K562 (cell line): ENCODE results near the gene CAGE1. TPM values are rescaled to one million over a fixed set of nuclear protein-coding genes. Genes with fewer than 3 reads are reported as not detected.

Experiments
- ATAC-seq: fragments of 200-7000 bp; cut with Tn5 transposase; 3 replicates; pipeline ENCODE4 v1.9.1; 2020; ENCODE audit warnings: moderate library complexity
- BruUV-seq: library from RNA; stranded (reverse); fragments of 400-500 nt; replicated peaks from 2 replicates; lab custom pipeline; 2021; lab: Mats Ljungman, UMichigan
- CTCF ChIA-PET: fragments of 300-600 bp; formaldehyde crosslinking; extraction: SDS; loops from one replicate; lab custom pipeline; 2021; ENCODE audit warnings: low intra/inter-chr PET ratio; lab: Yijun Ruan, JAX
- POLR2A ChIA-PET: fragments of 300-600, 350-650 bp; sonication (Branson Sonifier 250); formaldehyde crosslinking; extraction: SDS; loops from one replicate; lab custom pipeline; 2021; ENCODE audit warnings: antibody characterized with exemption, inconsistent platforms; lab: Yijun Ruan, JAX
- DNase-seq, 4 experiments: peaks; one replicate each; pipeline versions ENCODE4 v3.0.0 to v3.0.0-alpha.2; 2011 to 2018; ENCODE audit warnings: low spot score in 3 of 4, mixed read lengths in 3 of 4; ENCODE audit errors: extremely low read depth in 1 of 4
- FAIRE-seq: peaks from 2 replicates; lab custom pipeline; 2011; peaks lifted over from hg19 to GRCh38; lab: Jason Lieb, UNC
- H2AFZ ChIP-seq: 2 replicates; pipeline ENCODE4 v1.6.0; 2011; ENCODE audit warnings: low read depth, low read length, control low read depth, inconsistent platforms
- H3K27ac ChIP-seq: fragments of 200-600 bp; 3 replicates; pipeline ENCODE4 v1.8.0; 2011; ENCODE audit warnings: low read depth, mild to moderate bottlenecking, control low read depth, inconsistent platforms, low read length, moderate library complexity, mixed read lengths; ENCODE audit errors: extremely low read depth
- H3K27me3 ChIP-seq, 2 experiments: fragments of 300-600 bp in 1 of 2; 2 replicates in 1 of 2; 3 replicates in 1 of 2; pipeline versions ENCODE4 v1.6.0 to v1.8.0; 2011; ENCODE audit warnings: inconsistent platforms in 2 of 2, low read length in 2 of 2, mild to moderate bottlenecking in 1 of 2, mixed read lengths in 1 of 2, moderate library complexity in 1 of 2; ENCODE audit not compliant: control insufficient read depth in 2 of 2, insufficient read depth in 2 of 2
- H3K36me3 ChIP-seq: fragments of 300-600 bp; 3 replicates; pipeline ENCODE4 v1.8.0; 2011; ENCODE audit warnings: mild to moderate bottlenecking, low read length, inconsistent platforms; ENCODE audit not compliant: control insufficient read depth, insufficient read depth
- H3K4me1 ChIP-seq, 2 experiments: fragments of 200-600 bp in 1 of 2; replicated peaks in 1 of 2; 2 replicates in 1 of 2; 3 replicates in 1 of 2; pipeline versions ENCODE4 v1.5.1 to v1.8.0; 2011; ENCODE audit warnings: inconsistent platforms in 2 of 2, low read length in 2 of 2, mild to moderate bottlenecking in 1 of 2, mixed read lengths in 1 of 2, moderate library complexity in 1 of 2; ENCODE audit not compliant: control insufficient read depth in 2 of 2, insufficient read depth in 2 of 2
- H3K4me2 ChIP-seq: 2 replicates; pipeline ENCODE4 v1.6.1; 2011; ENCODE audit warnings: low read length, control low read depth, inconsistent platforms, mixed read lengths; ENCODE audit not compliant: insufficient read depth
- H3K4me3 ChIP-seq: fragments of 200-600 bp; sonication (generic), shearing (Covaris generic); 2 replicates; pipeline ENCODE4 v1.5.1; 2016; ENCODE audit warnings: control low read depth, inconsistent platforms
- H3K79me2 ChIP-seq: fragments of 200-600 bp; 3 replicates; pipeline ENCODE4 v1.8.0; 2011; ENCODE audit warnings: low read length, inconsistent platforms; ENCODE audit not compliant: control insufficient read depth, insufficient read depth
- H3K9ac ChIP-seq, 2 experiments: 2 replicates each; pipeline versions ENCODE4 v1.6.0 to v1.6.1; 2011; ENCODE audit warnings: low read depth in 2 of 2, low read length in 2 of 2, control low read depth in 1 of 2, inconsistent platforms in 1 of 2, mild to moderate bottlenecking in 1 of 2, mixed read lengths in 1 of 2; ENCODE audit not compliant: insufficient read depth in 1 of 2
- H3K9me1 ChIP-seq: one replicate; pipeline ENCODE4 v1.6.0; 2011; ENCODE audit warnings: inconsistent platforms, mild to moderate bottlenecking, low read length, moderate library complexity; ENCODE audit not compliant: control insufficient read depth, insufficient read depth
- H3K9me3 ChIP-seq: replicated peaks from 2 replicates; pipeline ENCODE4 v1.5.1; 2011; ENCODE audit warnings: low read depth, low read length, inconsistent platforms; ENCODE audit not compliant: control insufficient read depth, insufficient read depth
- H4K20me1 ChIP-seq: replicated peaks from 2 replicates; pipeline ENCODE4 v1.6.1; 2011; ENCODE audit warnings: low read length, inconsistent platforms, mixed read lengths; ENCODE audit not compliant: control insufficient read depth, insufficient read depth
- ARID1B ChIP-seq: fragments of 450-650 bp; IDR thresholded peaks from 2 replicates; pipeline ENCODE4 v1.6.1; 2016; ENCODE audit warnings: antibody characterized with exemption, mild to moderate bottlenecking, inconsistent platforms
- CTBP1 ChIP-seq: fragments of 450-650 bp; IDR thresholded peaks from 2 replicates; pipeline ENCODE4 v1.6.1; 2016; ENCODE audit warnings: borderline replicate concordance
- EP400 ChIP-seq: fragments of 450-650 bp; IDR thresholded peaks from 2 replicates; pipeline ENCODE4 v1.6.1; 2017; ENCODE audit warnings: antibody characterized with exemption, mild to moderate bottlenecking, moderate library complexity
- PML ChIP-seq: IDR thresholded peaks from 2 replicates; pipeline ENCODE4 v1.6.1; 2012; ENCODE audit warnings: low read length, inconsistent platforms
- ZNF165 ChIP-seq: fragments of 250-450 bp; sonication (Bioruptor Pico); IDR thresholded peaks from 2 replicates; pipeline ENCODE4 v1.4.0; 2020; ENCODE audit warnings: borderline replicate concordance
- WGBS: fragments of 100-300 bp; shearing (Covaris generic); methylation state at CpG from one replicate; pipeline ENCODE4 v1.1.6; 2016; ENCODE audit warnings: low coverage, mixed read lengths; ENCODE audit not compliant: insufficient coverage; ENCODE audit errors: missing lambda C conversion rate; 5-methylcytosine and 5-hydroxymethylcytosine counted together
- in situ Hi-C: fragments of 300-500 bp; cut with MboI; formaldehyde crosslinking; loops from 4 replicates; pipeline ENCODE4 v1.15.0; 2018; ENCODE audit warnings: inconsistent platforms, mixed read lengths
- intact Hi-C: fragments of 100-400 bp; cut with micrococcal nuclease; formaldehyde crosslinking; loops from 2 replicates; pipeline ENCODE4 v1.14.2; 2022
- polyA plus RNA-seq, 8 experiments: library from polyadenylated mRNA; depleted of rRNA in 4 of 8; stranded (reverse) in 5 of 8; unstranded in 3 of 8; fragments of >200 nt; fragmentation: Nextera tagmentation in 2 of 8; fragmentation: Illumina TruSeq in 1 of 8; extraction: Ambion mirVana in 2 of 8; extraction: Trizol in 1 of 8; gene quantifications; 2 replicates each; pipeline versions ENCODE4 v1.2.1 to v1.2.3, GENCODE V29; 2011 to 2014; ENCODE audit warnings: inconsistent platforms in 1 of 8, missing spikeins in 1 of 8
- total RNA-seq, 7 experiments: library from RNA; depleted of rRNA in 6 of 7; stranded (reverse); fragments of >200 nt in 6 of 7; fragmentation: Illumina TruSeq in 2 of 7; extraction: Trizol in 2 of 7; gene quantifications; 2 replicates each; pipeline versions ENCODE4 v1.2.1 to v1.2.3, GENCODE V29; 2011 to 2021; ENCODE audit warnings: low replicate concordance in 1 of 7
- TF ChIP-seq, protein P1 (sequence below): fragments of 250-450 bp; sonication (Bioruptor Pico); IDR thresholded peaks from 2 replicates; pipeline ENCODE4 v1.8.0; 2021; ENCODE audit warnings: moderate library complexity, mild to moderate bottlenecking, inconsistent platforms
- TF ChIP-seq, protein P2 (sequence below): fragments of 450-650 bp; formaldehyde crosslinking; IDR thresholded peaks from 2 replicates; pipeline ENCODE4 v1.4.0; 2020; ENCODE audit warnings: mild to moderate bottlenecking, moderate library complexity

The CAGE1 gene
- total and polyA plus RNA-seq, 9 of the 15 experiments (the other 6 are each of a cell fraction or from before 2014, with no cell fraction given): 0.13 to 0.33 (median 0.18) TPM; not detected in 4

DNA sequence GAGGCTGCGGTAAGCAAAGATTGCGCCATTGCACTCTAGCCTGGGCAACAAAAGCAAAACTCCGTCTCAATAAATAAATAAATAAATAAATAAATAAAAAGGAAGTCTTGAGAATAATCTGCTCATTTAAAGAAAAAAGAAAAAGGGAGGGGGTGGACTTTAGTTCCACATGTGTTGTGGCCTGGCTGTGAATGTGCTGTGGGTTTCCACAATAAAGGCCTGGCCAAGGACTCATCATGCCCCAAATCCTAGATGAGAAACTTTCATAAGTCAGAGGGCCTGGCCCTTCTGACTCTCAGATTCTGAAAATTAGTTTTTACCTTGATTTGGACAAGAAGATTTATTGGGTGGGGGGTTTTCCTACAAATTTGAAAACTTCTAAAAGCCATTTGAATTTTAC, 48.5 kb upstream of the CAGE1 start (continued):
- no peak for TF ChIP-seq EP400

DNA sequence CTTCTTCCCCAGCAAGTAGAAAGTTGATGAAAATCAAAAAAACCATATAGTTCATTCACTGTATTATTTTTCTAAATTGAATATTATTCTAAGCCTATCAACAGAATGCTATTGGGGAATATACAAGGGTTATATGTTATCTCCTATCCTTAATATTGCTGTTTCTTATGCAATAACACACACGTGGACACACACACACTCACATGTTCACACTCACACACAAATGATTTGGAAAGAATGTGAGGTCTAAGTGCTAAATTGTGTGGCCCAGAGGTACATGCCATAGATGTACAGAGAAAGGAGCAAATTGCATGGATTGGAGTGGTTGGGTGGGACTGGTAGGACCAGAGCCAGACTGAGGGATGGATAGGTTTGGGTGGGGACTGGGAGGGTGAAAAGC, 45.1 kb upstream of the CAGE1 start:
- TF ChIP-seq ZNF165 (CRISPR knock-in tag) (no peak), ARID1B (no peak), CTBP1 (no peak), PML (no peak)
- TF ChIP-seq, protein P1, sequence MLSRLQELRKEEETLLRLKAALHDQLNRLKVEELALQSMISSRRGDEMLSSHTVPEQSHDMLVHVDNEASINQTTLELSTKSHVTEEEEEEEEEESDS: no peak
- TF ChIP-seq, protein P2, sequence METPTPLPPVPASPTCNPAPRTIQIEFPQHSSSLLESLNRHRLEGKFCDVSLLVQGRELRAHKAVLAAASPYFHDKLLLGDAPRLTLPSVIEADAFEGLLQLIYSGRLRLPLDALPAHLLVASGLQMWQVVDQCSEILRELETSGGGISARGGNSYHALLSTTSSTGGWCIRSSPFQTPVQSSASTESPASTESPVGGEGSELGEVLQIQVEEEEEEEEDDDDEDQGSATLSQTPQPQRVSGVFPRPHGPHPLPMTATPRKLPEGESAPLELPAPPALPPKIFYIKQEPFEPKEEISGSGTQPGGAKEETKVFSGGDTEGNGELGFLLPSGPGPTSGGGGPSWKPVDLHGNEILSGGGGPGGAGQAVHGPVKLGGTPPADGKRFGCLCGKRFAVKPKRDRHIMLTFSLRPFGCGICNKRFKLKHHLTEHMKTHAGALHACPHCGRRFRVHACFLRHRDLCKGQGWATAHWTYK (CRISPR knock-in tag): no peak
- TF ChIP-seq, all 486 proteins: peak for 0
- no peak for FAIRE-seq
- DNase-seq: no peak
- H3K27me3 ChIP-seq: peaks cover 22 to 49% of the 10 kb centered on the region in 2 experiments; a peak in 4 of 5 replicates
- in situ Hi-C loops (no loop called here), intact Hi-C loops (no loop called here)
- no peak overlapping the region for H3K27ac ChIP-seq
- CTCF ChIA-PET: no interaction called here
- no peaks in the 10 kb centered on the region for H3K9me1 ChIP-seq
- H3K9me3 ChIP-seq: peaks cover 2% of the 10 kb centered on the region; the same call in 1 of the 2 replicates
- no peak overlapping the region for H3K4me2 ChIP-seq
- H4K20me1 ChIP-seq: no peaks in the 10 kb centered on the region
- WGBS: 7% methylated on average over 1 of the region's 1 CpG
- no peak overlapping the region for H3K9ac ChIP-seq
- no peak overlapping the region for H3K4me3 ChIP-seq
- POLR2A ChIA-PET: no interaction called here
- H3K79me2 ChIP-seq: no peaks in the 10 kb centered on the region
- H3K36me3 ChIP-seq: no peaks in the 10 kb centered on the region
- H3K4me1 ChIP-seq: peaks cover 0 to 8% of the 10 kb centered on the region in 2 experiments; a peak in 3 of 5 replicates
- no peak for ATAC-seq
- BruUV-seq: no TSS peak
- no peak overlapping the region for H2AFZ ChIP-seq
